Body of pancreas (tissue), 4 donors: Measurements from ENCODE around the gene LETM1.

Source experiments
- POLR2A ChIP-seq, 3 donors: fragments of 450-650 bp; IDR thresholded peaks; one replicate each; pipeline ENCODE4 v1.6.1; 2016; ENCODE audit warnings: antibody characterized with exemption in 3 of 3, mild to moderate bottlenecking in 2 of 3
- TF ChIP-seq, protein P1 (sequence below), 7 experiments: fragments of 450-650 bp in 4 of 7; fragments of 200-600 bp in 3 of 7; sonication (generic) in 3 of 7; IDR thresholded peaks; one replicate each; pipeline ENCODE4 v1.5.1; 2016 to 2019; ENCODE audit warnings: antibody characterized with exemption in 7 of 7

DNA sequence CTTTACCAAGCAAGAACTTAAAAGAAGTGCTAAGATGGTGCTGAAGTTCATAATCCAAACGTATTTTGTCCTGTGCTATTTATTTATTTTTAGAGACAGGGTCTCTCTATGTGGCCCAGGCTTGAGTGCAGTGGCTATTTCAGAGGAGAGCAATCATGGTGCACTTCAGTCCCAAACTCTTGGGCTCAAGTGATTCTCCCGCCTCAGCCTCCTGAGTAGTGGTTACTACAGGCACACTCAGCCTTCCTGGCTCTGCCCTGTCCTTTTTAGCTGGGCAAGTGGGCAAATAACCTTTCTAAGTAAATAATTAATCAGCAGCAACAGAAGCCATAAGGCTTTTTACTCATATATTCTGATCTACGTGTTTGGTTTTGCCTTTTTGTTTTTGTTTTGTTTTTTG is 17.8 kb upstream of the LETM1 start:
- TF ChIP-seq, protein P1, sequence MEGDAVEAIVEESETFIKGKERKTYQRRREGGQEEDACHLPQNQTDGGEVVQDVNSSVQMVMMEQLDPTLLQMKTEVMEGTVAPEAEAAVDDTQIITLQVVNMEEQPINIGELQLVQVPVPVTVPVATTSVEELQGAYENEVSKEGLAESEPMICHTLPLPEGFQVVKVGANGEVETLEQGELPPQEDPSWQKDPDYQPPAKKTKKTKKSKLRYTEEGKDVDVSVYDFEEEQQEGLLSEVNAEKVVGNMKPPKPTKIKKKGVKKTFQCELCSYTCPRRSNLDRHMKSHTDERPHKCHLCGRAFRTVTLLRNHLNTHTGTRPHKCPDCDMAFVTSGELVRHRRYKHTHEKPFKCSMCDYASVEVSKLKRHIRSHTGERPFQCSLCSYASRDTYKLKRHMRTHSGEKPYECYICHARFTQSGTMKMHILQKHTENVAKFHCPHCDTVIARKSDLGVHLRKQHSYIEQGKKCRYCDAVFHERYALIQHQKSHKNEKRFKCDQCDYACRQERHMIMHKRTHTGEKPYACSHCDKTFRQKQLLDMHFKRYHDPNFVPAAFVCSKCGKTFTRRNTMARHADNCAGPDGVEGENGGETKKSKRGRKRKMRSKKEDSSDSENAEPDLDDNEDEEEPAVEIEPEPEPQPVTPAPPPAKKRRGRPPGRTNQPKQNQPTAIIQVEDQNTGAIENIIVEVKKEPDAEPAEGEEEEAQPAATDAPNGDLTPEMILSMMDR (IDR thresholded peaks at IDR 0.05): no peak
- TF ChIP-seq POLR2A (IDR thresholded peaks at IDR 0.05): no peak
